Dendritic cell treated with granulocyte-macrophage colony-stimulating factor and Interleukin-4, amounts not matched to agents 40 ng/mL and 50 ng/mL, for 4 days (primary cell): ENCODE measurements around the gene OR1J1.
A peak's percentile ranks its signal among the peaks of the same experiment; 100 is the strongest.

ENCODE experiments used
- H3K27ac Mint-ChIP-seq: one replicate; pipeline ENCODE4 v1.8.0; 2022; ENCODE audit warnings: mild to moderate bottlenecking, mixed read lengths
- H3K27me3 Mint-ChIP-seq: one replicate; pipeline ENCODE4 v1.8.0; 2022; ENCODE audit warnings: mild to moderate bottlenecking, mixed read lengths
- H3K36me3 Mint-ChIP-seq: one replicate; pipeline ENCODE4 v1.8.0; 2022; ENCODE audit warnings: low read depth, mixed read lengths
- H3K4me1 Mint-ChIP-seq: one replicate; pipeline ENCODE4 v1.8.0; 2022; ENCODE audit warnings: low read depth, mixed read lengths
- H3K4me3 Mint-ChIP-seq: one replicate; pipeline ENCODE4 v1.8.0; 2022; ENCODE audit warnings: mild to moderate bottlenecking, moderate library complexity, mixed read lengths
- H3K9me3 Mint-ChIP-seq: one replicate; pipeline ENCODE4 v1.8.0; 2022; ENCODE audit warnings: mixed read lengths
- intact Hi-C: fragments of 100-400 bp; cut with micrococcal nuclease; formaldehyde crosslinking; loops from one replicate; pipeline ENCODE4 v1.15.0; 2022

Gene OR1J1

DNA sequence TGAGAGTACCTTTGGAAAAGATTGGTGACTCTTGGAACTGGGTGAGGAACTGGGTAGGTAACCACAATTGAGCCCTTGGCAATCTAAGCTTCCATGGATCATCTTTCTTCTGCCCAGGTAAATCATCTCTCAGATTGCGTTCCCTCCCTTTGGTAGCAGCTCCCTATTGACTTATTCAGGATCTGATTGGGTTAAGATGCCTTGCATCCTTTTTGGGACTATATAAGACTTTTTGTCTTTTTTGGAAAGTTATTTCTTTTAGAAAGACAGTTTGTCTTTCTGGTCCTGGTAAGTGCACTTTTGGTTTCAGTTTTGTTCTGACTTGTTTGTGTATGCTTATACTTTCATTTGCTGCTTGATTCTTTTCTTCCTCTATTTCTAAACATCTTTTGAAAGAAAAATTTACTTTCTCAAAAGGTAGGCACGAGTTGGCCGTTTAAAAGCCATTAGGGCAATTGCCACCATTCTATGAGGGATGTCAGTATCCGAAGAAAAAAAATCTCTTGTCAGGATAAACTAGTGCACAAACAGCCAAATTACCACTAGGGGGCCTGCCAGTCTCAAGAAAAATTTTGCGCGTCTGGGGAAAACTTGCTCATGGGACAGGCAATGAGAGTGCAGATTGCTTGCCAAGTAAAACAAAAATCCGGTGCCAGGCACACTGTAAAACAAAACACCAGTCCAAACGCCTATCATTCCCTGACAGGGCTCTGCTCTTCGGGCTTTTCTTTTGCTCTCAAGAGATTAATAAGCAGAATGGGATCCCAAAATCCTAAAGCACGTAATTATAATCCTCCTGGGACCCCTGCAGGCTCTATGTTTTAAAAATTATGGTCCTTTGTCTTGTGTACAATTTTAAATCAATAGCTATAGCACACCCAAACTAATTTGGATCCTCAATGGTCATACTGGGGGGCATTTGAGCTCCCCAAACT lies 12.8 kb downstream of the OR1J1 start:
- intact Hi-C loops, result loop anchor here (1.0 kb wide), 1 partner anchor 345 kb away; no protein-coding TSS in a partner anchor
- peaks cover 34% of the 10 kb centered on the region for H3K27me3 Mint-ChIP-seq
- H3K9me3 Mint-ChIP-seq, result no peaks in the 10 kb centered on the region
- peak overlapping the region; percentile 35 for H3K27ac Mint-ChIP-seq
- no peaks in the 10 kb centered on the region for H3K36me3 Mint-ChIP-seq
- H3K4me3 Mint-ChIP-seq, result peak overlapping the region; percentile 69
- peaks cover 5% of the 10 kb centered on the region for H3K4me1 Mint-ChIP-seq

DNA sequence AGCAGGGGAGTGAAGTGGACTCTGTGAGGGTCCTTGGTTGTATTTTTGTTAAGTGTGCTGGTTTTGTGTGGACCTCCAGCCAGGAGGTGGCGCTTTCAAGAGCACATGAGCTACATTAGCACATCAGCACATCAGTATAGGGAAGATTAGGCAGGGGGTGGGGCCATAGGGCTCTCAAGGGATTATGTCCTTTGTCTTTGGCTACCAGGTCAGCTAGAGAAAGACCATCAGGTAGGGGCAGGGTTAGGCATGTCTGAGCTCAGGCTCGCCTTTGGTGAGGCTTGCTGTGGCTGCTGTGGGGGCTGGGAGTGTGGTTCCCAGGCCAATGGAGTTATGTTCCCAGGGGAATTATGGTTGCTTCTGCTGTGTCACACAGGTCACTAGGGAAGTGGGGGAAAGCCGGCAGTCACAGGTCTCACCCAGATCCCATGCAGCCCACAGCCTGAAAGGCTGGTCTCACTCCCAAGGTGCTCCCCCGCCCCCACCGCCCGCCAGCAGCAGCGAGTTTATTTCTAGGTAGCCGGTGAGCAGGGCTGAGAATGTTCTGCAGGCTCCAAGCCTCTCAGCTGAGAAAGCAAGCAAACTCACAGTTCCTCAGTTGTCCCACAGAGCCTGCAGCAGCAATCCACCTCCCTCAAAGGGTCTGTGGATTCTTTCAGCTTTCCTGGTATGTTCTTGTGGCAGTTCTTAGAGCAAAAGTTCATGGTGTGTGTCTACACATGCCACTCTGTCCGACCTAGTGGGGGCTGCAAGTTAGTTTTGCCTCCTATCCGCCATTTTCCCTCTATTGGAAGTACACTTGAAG lies 13.7 kb downstream of the OR1J1 start:
- H3K27me3 Mint-ChIP-seq, result peaks cover 34% of the 10 kb centered on the region
- H3K9me3 Mint-ChIP-seq, result no peaks in the 10 kb centered on the region
- intact Hi-C loops, result no loop called here
- H3K36me3 Mint-ChIP-seq, result no peaks in the 10 kb centered on the region
- H3K27ac Mint-ChIP-seq, result peak overlapping the region; percentile 35
- peaks cover 5% of the 10 kb centered on the region for H3K4me1 Mint-ChIP-seq
- no peak overlapping the region for H3K4me3 Mint-ChIP-seq

DNA sequence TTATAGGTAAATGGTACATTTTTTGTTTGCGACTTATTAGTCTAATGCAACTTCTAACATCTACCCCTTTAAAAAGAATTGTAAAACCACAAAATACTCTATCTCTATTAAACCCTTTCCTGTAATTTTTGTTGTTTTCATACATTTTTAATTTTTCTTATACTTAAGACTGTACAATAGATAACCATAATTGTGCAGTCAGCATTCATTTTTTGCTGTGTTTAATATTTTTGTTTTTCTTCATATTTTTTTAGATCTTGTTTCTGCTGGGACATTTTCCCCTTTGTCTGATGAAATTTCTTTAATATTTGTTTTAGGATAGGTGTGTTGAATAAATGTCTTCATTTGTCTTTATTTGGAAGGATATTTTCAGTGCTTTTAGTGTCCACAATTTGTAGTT lies 19.9 kb downstream of the OR1J1 start:
- no peaks in the 10 kb centered on the region for H3K9me3 Mint-ChIP-seq
- no peaks in the 10 kb centered on the region for H3K4me1 Mint-ChIP-seq
- H3K27ac Mint-ChIP-seq, result no peak overlapping the region
- peaks cover 23% of the 10 kb centered on the region for H3K27me3 Mint-ChIP-seq
- intact Hi-C loops, result loop anchor here (10.0 kb wide), 1 partner anchor 103 kb away; no protein-coding TSS in a partner anchor
- no peaks in the 10 kb centered on the region for H3K36me3 Mint-ChIP-seq
- no peak overlapping the region for H3K4me3 Mint-ChIP-seq

DNA sequence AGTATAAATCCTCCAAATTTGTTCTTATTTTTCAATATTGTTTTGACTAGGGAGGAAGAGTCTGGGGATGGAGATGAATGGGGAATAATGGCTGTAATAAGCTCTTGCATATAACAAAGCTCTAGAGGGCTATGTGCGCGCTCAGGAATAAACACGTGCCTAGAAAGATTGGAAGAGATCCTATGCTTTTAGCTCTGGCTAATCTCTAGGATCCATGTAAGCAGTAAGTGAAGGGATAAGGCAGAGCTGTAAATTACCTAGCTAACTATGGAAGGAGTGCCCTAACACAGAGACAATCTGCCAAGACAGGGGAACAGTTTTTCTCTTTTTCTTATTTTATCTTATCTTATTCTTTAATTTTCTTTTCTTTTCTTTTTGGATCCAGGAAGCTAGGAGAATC lies 21.6 kb downstream of the OR1J1 start:
- intact Hi-C loops, result loop anchor here (10.0 kb wide), 1 partner anchor 101 kb away; no protein-coding TSS in a partner anchor
- Mint-ChIP-seq H3K4me1 (no peaks in the 10 kb centered on the region), H3K9me3 (no peaks in the 10 kb centered on the region), H3K27me3 (peaks cover 14% of the 10 kb centered on the region), H3K4me3 (no peak overlapping the region), H3K27ac (no peak overlapping the region), H3K36me3 (no peaks in the 10 kb centered on the region)

DNA sequence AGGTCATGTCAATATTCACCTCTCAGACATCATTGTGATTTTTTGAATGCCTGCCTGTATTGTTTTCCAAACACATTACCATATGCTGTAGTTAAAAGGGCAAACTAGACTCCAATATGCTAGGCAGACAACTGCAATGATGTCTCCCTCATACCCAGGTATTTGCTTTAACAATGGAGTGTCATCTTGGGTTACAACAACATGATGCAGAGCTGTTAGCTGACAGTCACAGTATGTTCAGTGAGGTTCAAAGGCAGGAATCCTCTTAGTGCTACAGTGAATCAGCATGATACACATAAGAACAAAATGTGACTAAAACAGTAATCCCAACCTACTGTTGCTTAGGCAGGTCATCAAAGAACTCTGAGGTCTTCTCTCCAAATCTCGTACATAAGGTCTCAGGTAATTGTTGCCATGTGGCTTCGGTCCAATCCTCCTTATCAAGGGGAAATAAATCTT lies 24.0 kb downstream of the OR1J1 start:
- peaks cover 12% of the 10 kb centered on the region for H3K27me3 Mint-ChIP-seq
- intact Hi-C loops, result loop anchor here (1.0 to 10.0 kb wide), 3 partner anchors 99 to 355 kb away; no protein-coding TSS in a partner anchor
- H3K9me3 Mint-ChIP-seq, result no peaks in the 10 kb centered on the region
- H3K36me3 Mint-ChIP-seq, result no peaks in the 10 kb centered on the region
- H3K27ac Mint-ChIP-seq, result no peak overlapping the region
- no peak overlapping the region for H3K4me3 Mint-ChIP-seq
- H3K4me1 Mint-ChIP-seq, result no peaks in the 10 kb centered on the region

DNA sequence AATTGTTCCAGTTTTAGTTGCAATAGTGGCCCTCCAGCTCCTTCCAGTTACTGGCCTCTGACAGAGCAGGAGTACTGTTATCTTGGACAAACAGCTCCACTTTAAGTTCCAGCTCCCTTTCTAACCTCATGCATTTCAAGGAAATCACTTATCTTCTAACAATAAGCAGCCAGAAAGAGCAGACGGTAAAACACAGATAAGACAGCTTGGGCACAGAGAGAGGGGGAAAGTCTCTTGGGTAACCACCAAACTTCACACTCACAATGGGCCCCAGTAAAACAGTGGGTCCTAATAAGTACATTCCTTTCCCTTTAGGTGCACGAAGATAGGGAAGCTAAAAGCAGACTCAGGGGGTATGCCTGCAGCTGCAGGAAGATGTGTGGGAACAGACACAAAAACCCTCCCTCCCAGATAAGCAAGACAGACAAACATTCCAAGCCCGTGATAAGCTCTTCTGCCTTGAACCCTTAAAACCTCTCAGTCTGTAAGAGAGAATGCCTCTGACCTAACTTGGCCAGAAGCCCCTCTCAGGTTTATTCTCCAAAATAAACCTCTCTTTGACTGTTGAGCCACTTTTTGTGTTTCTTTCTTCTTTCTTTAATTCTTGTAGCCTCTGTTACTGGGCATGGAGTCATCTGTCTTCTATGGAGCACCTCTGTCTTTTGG lies 30.8 kb downstream of the OR1J1 start:
- no peak overlapping the region for H3K4me3 Mint-ChIP-seq
- H3K9me3 Mint-ChIP-seq, result peaks cover 13% of the 10 kb centered on the region
- H3K27ac Mint-ChIP-seq, result no peak overlapping the region
- no peaks in the 10 kb centered on the region for H3K4me1 Mint-ChIP-seq
- H3K36me3 Mint-ChIP-seq, result no peaks in the 10 kb centered on the region
- intact Hi-C loops, result no loop called here
- H3K27me3 Mint-ChIP-seq, result peaks cover 19% of the 10 kb centered on the region

DNA sequence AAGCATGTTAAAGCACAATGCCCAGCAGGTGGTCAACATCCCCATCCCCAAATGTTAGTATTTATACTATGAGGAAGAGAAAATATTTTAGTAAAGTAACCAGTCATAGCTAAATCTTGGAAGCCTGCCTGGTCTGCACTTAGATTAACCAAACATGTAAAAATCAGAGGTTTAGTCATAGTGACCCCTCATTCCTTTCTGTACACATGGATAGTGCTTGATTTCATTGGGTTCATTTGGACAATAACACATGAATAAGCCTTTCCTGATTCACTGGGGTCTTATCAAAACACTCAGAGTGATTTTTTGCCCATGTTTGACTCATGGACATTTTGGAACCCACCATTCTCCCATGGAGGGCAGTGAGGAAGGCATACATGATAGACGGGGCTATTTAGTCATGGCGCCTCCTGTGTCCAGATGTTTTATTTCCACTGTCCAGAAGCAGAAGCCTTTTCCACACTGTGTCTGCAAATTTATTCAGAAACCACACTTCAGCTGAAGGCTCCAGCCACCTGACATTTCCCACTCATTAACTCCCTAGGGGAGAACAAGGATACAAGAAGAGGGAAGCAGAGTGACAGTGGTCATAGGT lies 32.5 kb downstream of the OR1J1 start:
- intact Hi-C loops, result no loop called here
- Mint-ChIP-seq H3K27ac (no peak overlapping the region), H3K27me3 (peaks cover 24% of the 10 kb centered on the region), H3K36me3 (no peaks in the 10 kb centered on the region), H3K4me3 (no peak overlapping the region), H3K9me3 (peaks cover 18% of the 10 kb centered on the region), H3K4me1 (no peaks in the 10 kb centered on the region)

DNA sequence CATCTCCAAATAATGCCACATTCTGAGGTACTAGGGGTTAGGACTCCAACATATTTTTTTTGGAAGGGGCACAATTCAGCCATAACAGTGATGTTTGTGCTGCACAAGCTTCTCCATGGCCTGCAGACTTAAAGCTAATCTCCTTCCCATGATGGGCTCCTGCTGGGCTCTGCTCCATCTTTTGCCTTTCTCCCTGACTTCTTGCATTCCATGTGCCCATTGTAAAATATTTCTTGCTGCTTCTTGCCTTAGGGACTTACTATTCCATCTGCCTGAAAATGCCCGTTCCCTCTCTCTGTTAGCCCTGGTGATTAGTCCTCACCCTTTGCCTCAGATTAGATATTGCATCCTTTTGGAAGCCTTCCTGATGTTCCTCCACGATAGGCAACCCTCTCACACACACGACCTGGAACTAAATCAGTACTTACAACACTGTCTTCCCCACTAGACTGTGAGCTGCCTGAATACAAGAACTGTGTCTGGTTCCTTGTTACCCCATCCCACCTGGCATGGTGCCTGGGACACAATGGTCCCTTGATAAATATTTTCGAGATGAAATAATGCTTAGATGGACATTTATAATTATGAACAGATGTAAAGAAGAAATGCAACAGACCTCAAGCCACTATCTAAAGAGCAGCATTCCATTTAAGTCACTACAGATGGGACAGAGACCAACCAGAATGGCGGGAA lies 33.5 kb downstream of the OR1J1 start:
- H3K4me3 Mint-ChIP-seq, result no peak overlapping the region
- peaks cover 24% of the 10 kb centered on the region for H3K27me3 Mint-ChIP-seq
- H3K4me1 Mint-ChIP-seq, result no peaks in the 10 kb centered on the region
- intact Hi-C loops, result no loop called here
- H3K36me3 Mint-ChIP-seq, result no peaks in the 10 kb centered on the region
- H3K27ac Mint-ChIP-seq, result no peak overlapping the region
- peaks cover 18% of the 10 kb centered on the region for H3K9me3 Mint-ChIP-seq

DNA sequence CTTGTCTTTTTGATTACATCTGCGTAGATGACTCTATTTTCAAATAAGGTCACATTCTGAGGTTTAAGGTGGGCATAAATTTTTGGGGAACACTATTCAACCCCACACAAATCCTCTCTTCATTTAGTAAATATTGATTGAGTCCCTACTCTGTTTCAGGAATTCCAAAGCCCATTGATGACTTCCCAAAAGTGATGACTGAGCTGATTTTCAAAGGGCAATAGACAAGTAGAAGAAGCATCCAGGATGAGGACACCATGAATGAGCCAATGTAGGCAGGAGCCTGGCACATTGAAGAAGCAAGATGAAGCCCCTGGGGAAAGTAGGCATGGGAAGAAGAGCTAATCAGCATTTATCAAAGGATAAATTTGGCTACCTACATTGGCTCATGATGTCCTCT lies 35.2 kb downstream of the OR1J1 start:
- peaks cover 27% of the 10 kb centered on the region for H3K27me3 Mint-ChIP-seq
- H3K4me1 Mint-ChIP-seq, result no peaks in the 10 kb centered on the region
- intact Hi-C loops, result no loop called here
- H3K4me3 Mint-ChIP-seq, result no peak overlapping the region
- H3K36me3 Mint-ChIP-seq, result no peaks in the 10 kb centered on the region
- H3K9me3 Mint-ChIP-seq, result peaks cover 17% of the 10 kb centered on the region
- no peak overlapping the region for H3K27ac Mint-ChIP-seq
